GM10266 (cell line): ENCODE data around the gene BLTP3B.

Experiments used
- DNase-seq: peaks from one replicate; pipeline ENCODE4 v3.0.0; 2012; ENCODE audit errors: extremely low spot score
- TF ChIP-seq, protein P1 (sequence below): IDR thresholded peaks from 2 replicates; pipeline ENCODE4 v1.5.1; 2012; ENCODE audit warnings: mild to moderate bottlenecking, low read depth; ENCODE audit not compliant: control insufficient read depth, insufficient read depth; ENCODE audit errors: missing control alignments

BLTP3B gene

DNA sequence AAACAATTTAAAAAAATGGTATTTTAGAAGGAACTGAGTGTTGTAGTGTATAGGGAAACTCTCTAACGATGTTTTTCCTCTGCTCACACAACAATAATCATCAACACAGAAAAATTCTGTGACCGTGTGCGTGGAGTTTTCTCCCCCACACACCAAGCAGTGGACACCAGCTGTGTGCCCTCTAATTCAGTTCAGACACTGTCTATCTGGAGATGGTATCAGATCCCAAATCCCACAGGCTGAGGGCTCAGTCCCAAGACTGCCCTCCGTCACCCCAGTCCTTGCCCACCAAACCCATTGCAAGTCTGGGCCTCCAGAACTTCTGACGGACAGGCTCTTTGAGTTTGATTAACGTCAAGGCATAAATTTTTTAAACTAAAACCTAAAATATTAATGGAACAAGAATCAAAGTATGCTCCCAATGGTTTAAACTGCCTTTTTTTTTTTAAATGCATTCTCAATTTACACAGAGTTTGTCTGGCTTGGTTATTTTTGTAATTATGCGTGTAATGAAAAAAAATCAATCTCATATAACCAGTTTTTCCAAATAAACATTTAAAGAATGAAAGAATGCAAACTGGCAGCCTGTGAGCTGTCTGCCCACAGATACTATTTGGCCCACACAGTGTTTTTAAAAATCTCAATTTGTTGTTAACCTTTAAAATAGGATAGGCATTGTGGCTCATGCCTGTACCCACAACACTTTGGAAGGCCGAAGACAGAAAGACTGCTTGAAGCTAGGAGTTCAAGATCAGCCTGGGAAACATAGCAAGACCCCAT, 19.2 kb downstream of the BLTP3B start:
- DNase-seq: no peak
- TF ChIP-seq, protein P1, sequence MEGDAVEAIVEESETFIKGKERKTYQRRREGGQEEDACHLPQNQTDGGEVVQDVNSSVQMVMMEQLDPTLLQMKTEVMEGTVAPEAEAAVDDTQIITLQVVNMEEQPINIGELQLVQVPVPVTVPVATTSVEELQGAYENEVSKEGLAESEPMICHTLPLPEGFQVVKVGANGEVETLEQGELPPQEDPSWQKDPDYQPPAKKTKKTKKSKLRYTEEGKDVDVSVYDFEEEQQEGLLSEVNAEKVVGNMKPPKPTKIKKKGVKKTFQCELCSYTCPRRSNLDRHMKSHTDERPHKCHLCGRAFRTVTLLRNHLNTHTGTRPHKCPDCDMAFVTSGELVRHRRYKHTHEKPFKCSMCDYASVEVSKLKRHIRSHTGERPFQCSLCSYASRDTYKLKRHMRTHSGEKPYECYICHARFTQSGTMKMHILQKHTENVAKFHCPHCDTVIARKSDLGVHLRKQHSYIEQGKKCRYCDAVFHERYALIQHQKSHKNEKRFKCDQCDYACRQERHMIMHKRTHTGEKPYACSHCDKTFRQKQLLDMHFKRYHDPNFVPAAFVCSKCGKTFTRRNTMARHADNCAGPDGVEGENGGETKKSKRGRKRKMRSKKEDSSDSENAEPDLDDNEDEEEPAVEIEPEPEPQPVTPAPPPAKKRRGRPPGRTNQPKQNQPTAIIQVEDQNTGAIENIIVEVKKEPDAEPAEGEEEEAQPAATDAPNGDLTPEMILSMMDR: no peak

- no peak for DNase-seq
- TF ChIP-seq, protein P1: no peak
Measured at GRCh38 chr12:100120355-100120754, 22.3 kb downstream of the BLTP3B start.

GRCh38 chr12:100115291-100115690, 27.4 kb downstream of the BLTP3B start:
- no peak for DNase-seq
- TF ChIP-seq, protein P1: no peak

DNA sequence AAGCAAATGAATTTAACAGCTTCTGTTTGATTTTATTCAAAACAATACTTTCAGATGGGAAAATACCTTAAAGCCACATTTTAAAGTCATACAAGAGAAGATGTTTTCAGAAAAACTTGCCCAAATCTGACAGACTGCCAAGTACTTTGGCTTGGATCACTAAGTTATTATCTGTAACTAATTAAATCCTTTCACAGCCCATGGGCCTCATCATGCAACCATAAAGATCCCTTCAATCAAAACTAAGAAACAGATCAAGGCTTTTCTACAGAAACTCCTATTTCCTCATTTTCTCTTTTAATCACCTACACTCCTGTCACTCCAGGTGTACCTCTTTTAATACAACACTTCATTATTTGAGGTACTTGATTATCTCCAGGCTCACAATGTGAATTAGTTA, 28.1 kb downstream of the BLTP3B start:
- no peak for DNase-seq
- TF ChIP-seq, protein P1: no peak

DNA sequence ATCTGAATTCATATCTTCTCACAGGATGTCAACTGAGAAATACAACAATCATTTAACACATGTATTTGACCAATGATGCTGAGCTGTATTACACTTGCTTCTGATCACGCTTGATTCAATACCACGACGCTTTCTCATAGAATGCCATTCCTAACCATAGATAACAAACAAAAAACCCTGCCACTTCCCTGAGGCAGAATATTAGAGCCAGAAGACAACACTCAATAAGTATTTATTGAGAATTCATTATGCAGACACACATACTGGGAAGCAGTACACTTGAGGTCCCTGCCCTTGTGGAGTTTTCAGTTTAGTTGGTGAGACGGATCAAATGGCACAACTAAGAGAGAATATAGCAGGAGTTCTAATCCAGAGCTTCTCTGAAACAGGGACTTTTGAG, 32.4 kb downstream of the BLTP3B start:
- DNase-seq: no peak
- TF ChIP-seq, protein P1: no peak

GRCh38 chr12:100106861-100107260, 35.8 kb downstream of the BLTP3B start:
- TF ChIP-seq, protein P1: no peak
- no peak for DNase-seq

DNA sequence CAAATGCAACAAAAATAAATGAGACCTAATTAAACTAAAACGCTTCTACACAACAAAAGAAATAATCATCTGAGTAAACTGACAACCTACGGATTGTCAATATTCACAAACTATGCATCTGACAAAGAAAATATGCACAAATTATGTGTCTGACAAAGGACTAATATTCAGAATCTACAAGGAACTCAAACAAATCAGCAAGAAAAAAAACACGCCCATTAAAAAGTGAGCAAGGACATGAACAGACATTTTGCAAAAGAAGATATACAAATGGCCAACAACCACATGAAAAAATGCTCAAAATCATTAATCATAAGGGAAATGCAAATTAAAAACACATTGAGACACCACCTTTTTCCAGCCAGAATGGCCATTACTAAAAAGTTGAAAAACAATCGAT, 37.0 kb downstream of the BLTP3B start:
- TF ChIP-seq, protein P1: no peak
- DNase-seq: no peak
